Mesodermal cell (in vitro differentiated cells): ENCODE results near the gene ZYG11A.
"Not testable (repeated sequence)": the region's sequence is repeated elsewhere in the genome, so short reads cannot be mapped to it uniquely, and the experiment has no call there.

ENCODE experiments used
- H3K27ac ChIP-seq: 2 replicates; pipeline ENCODE4 v1.7.0; 2013; ENCODE audit warnings: mild to moderate bottlenecking, low read depth, low read length, moderate library complexity; ENCODE audit not compliant: severe bottlenecking
- H3K36me3 ChIP-seq: 2 replicates; pipeline ENCODE4 v1.7.1; 2013; ENCODE audit warnings: mild to moderate bottlenecking, low read length, moderate library complexity; ENCODE audit not compliant: control insufficient read depth, insufficient read depth
- H3K4me1 ChIP-seq: one replicate; pipeline ENCODE4 v1.7.1; 2013; ENCODE audit warnings: mild to moderate bottlenecking, low read length; ENCODE audit not compliant: insufficient read depth, control insufficient read depth, poor library complexity, severe bottlenecking
- H3K4me3 ChIP-seq: 2 replicates; pipeline ENCODE4 v1.7.0; 2013; ENCODE audit warnings: low read length, control low read depth, mild to moderate bottlenecking; ENCODE audit not compliant: insufficient read depth, poor library complexity, severe bottlenecking; ENCODE audit errors: extremely low read depth
- H3K9me3 ChIP-seq: 2 replicates; pipeline ENCODE4 v1.7.1; 2013; ENCODE audit warnings: mild to moderate bottlenecking, low read length, moderate library complexity; ENCODE audit not compliant: control insufficient read depth
- WGBS, 2 experiments: methylation state at CpG; one replicate each; pipeline ENCODE4 v1.1.5; 2013; ENCODE audit warnings: missing lambda C conversion rate in 2 of 2; ENCODE audit not compliant: insufficient coverage in 2 of 2; 5-methylcytosine and 5-hydroxymethylcytosine counted together

Gene ZYG11A

GRCh38 chr1:52839175-52839574 is 3.4 kb upstream of the ZYG11A start:
- 97 to 98% methylated on average over 6 to 9 of the region's 10 CpGs for WGBS, 2 experiments
- H3K4me3 ChIP-seq, H3K9me3 ChIP-seq, H3K36me3 ChIP-seq, H3K4me1 ChIP-seq, H3K27ac ChIP-seq: not testable (repeated sequence)

DNA sequence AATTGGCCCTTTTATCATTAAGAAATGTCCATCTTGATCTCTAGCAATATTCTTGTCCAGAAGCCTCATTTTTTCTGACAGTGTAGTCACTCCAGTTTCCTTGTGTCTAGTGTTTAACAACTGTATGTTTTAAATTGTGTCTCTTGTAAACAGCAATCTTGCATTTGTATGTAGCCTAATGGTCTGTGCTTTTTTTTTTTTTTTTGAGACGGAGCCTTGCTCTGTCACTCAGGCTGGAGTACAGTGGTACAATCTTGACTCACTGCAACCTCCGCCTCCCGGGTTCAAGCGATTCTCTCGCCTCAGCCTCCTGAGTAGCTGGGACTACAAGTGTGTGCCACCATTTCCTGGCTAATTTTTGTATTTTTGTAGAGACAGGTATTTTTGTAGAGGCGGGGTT is 2.6 kb downstream of the ZYG11A start:
- not testable (repeated sequence) for H3K4me1 ChIP-seq, H3K9me3 ChIP-seq, H3K36me3 ChIP-seq, H3K27ac ChIP-seq, H3K4me3 ChIP-seq
- 74 to 75% methylated on average over 4 to 5 of the region's 6 CpGs for WGBS, 2 experiments

DNA sequence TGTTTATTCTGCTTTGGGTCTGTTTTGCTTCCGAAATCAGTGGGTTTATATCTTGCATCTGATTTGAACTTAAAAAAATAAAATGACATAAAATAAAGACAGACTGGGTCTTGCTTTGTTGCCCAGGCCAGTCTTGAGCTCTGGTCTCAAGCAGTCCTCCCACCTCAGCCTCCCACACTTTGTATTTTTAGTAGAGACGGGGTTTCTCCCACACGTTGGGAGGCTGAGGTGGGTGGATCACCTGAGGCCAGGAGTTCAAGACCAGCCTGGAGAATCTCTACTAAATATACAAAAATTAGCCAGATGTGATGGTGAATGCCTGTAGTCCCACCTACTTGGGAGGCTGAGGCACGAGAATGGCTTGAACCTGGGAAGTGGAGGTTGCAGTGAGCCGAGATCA is 5.9 kb downstream of the ZYG11A start:
- H3K4me3 ChIP-seq, result no peak overlapping the region
- H3K27ac ChIP-seq, result no peak overlapping the region
- no peaks in the 10 kb centered on the region for H3K9me3 ChIP-seq
- H3K4me1 ChIP-seq, result no peaks in the 10 kb centered on the region
- WGBS, 2 experiments, result 80% methylated on average over 1 of the region's 5 CpGs; no CpG with 5 or more reads in 1 of the 2 experiments
- H3K36me3 ChIP-seq, result no peaks in the 10 kb centered on the region

DNA sequence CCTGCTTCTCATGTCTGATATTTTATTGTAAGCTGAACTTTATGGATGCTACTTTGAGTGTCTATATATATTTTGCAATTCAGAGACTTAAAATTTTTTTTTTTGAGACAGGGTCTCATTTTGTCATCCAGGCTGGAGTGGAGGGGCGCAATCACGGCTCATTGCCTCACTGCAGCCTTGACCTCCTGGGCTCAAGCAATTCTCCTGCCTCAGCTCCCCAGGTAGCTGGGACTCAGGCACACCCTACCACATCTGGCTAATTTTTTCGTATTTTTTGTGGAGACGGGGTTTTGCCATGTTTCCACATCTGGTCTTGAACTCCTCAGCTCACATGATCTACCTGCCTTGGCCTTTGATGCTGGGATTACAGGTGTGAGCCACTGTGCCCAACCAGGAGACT is 8.4 kb downstream of the ZYG11A start:
- 91% methylated on average over 4 of the region's 4 CpGs for WGBS, 2 experiments
- Histone ChIP-seq H3K27ac (no peak overlapping the region), H3K9me3 (no peaks in the 10 kb centered on the region), H3K36me3 (no peaks in the 10 kb centered on the region), H3K4me3 (no peak overlapping the region), H3K4me1 (no peaks in the 10 kb centered on the region)

DNA sequence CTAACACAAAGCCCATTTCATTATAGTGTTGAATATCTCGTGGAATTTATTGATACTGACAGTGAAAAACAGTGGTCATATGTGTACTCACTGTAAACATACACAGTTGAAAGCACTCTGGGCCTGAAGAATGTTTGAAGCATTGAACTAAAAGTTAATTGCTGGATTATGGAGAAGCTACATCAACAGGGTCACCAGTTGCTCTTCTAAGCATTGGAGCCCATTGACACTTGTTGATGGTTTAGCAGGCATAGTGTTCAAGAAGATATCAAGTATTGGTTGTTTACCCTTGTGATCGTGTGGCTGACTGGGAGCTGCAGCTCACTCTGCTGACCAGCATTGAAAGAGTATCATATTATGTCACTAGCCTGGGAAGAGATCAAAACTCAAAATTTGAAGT is 10.3 kb downstream of the ZYG11A start:
- no peaks in the 10 kb centered on the region for H3K9me3 ChIP-seq
- H3K36me3 ChIP-seq, result no peaks in the 10 kb centered on the region
- 88 to 100% methylated on average over 1 of the region's 2 CpGs for WGBS, 2 experiments
- no peak overlapping the region for H3K4me3 ChIP-seq
- no peaks in the 10 kb centered on the region for H3K4me1 ChIP-seq
- H3K27ac ChIP-seq, result no peak overlapping the region

- Histone ChIP-seq H3K4me3 (no peak overlapping the region), H3K4me1 (no peaks in the 10 kb centered on the region), H3K27ac (no peak overlapping the region), H3K36me3 (no peaks in the 10 kb centered on the region), H3K9me3 (no peaks in the 10 kb centered on the region)
- WGBS, 2 experiments, result no CpG with 5 or more reads among the region's 4 CpGs
Measured at GRCh38 chr1:52855584-52855983, 13.0 kb downstream of the ZYG11A start.

- no peaks in the 10 kb centered on the region for H3K36me3 ChIP-seq
- no peak overlapping the region for H3K27ac ChIP-seq
- H3K4me1 ChIP-seq, result no peaks in the 10 kb centered on the region
- WGBS, 2 experiments, result 91 to 100% methylated on average over 1 to 2 of the region's 4 CpGs
- H3K9me3 ChIP-seq, result no peaks in the 10 kb centered on the region
- no peak overlapping the region for H3K4me3 ChIP-seq
Measured at GRCh38 chr1:52856026-52856425, 13.5 kb downstream of the ZYG11A start.

- Histone ChIP-seq H3K27ac (no peak overlapping the region), H3K4me3 (no peak overlapping the region), H3K9me3 (no peaks in the 10 kb centered on the region), H3K36me3 (no peaks in the 10 kb centered on the region), H3K4me1 (no peaks in the 10 kb centered on the region)
- WGBS, 2 experiments, result 81 to 95% methylated on average over 2 to 3 of the region's 4 CpGs
Measured at GRCh38 chr1:52857443-52857842, 14.9 kb downstream of the ZYG11A start.

- no peaks in the 10 kb centered on the region for H3K36me3 ChIP-seq
- H3K4me3 ChIP-seq, result no peak overlapping the region
- H3K9me3 ChIP-seq, result no peaks in the 10 kb centered on the region
- no CpG with 5 or more reads among the region's 2 CpGs for WGBS, 2 experiments
- H3K27ac ChIP-seq, result no peak overlapping the region
- no peaks in the 10 kb centered on the region for H3K4me1 ChIP-seq
Measured at GRCh38 chr1:52862666-52863458, 20.3 kb downstream of the ZYG11A start.

- no peaks in the 10 kb centered on the region for H3K9me3 ChIP-seq
- H3K4me3 ChIP-seq, result no peak overlapping the region
- H3K4me1 ChIP-seq, result no peaks in the 10 kb centered on the region
- no peaks in the 10 kb centered on the region for H3K36me3 ChIP-seq
- no peak overlapping the region for H3K27ac ChIP-seq
- 60% methylated on average over 1 of the region's 2 CpGs; no CpG with 5 or more reads in 1 of the 2 experiments for WGBS, 2 experiments
Measured at GRCh38 chr1:52867087-52867863, 24.7 kb downstream of the ZYG11A start.

DNA sequence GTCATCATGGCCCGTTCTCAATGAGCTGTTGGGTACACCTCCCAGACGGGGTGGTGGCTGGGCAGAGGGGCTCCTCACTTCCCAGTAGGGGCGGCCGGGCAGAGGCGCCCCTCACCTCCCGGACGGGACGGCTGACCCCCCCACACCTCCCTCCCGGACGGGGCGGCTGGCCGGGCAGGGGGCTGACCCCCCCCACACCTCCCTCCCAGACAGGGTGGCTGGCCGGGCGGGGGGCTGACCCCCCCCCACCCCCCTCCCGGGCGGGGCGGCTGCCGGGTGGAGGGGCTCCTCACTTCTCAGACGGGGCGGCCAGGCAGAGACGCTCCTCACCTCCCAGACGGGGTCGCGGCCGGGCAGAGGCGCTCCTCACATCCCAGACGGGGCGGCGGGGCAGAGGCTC is 27.2 kb downstream of the ZYG11A start:
- H3K27ac ChIP-seq, H3K36me3 ChIP-seq, H3K4me3 ChIP-seq, H3K9me3 ChIP-seq, H3K4me1 ChIP-seq: not testable (repeated sequence)
- 100% methylated on average over 1 of the region's 29 CpGs; no CpG with 5 or more reads in 1 of the 2 experiments for WGBS, 2 experiments
